GM18867 (cell line): ENCODE results near the gene HECW1.
A peak's percentile ranks its signal among the peaks of the same experiment; 100 is the strongest.

Experiments used
- ATAC-seq: cut with Tn5 transposase; IDR thresholded peaks from one replicate; pipeline ENCODE4 v1.9.1; 2021; ENCODE audit warnings: mild to moderate bottlenecking, moderate library complexity; ENCODE audit not compliant: unreplicated experiment

Gene HECW1

GRCh38 chr7:43248961-43249822 is 136.7 kb downstream of the HECW1 start:
- ATAC-seq = no peak

- no peak for ATAC-seq
These were observed 137.3 kb downstream of the HECW1 start for GRCh38 chr7:43249823-43250145.

- peak; percentile 93 for ATAC-seq
These were observed 148.8 kb downstream of the HECW1 start for GRCh38 chr7:43260980-43261878.

- no peak for ATAC-seq
These were observed 152.7 kb downstream of the HECW1 start for GRCh38 chr7:43265139-43265538.

GRCh38 chr7:43273939-43274719 is 161.7 kb downstream of the HECW1 start:
- ATAC-seq = no peak

GRCh38 chr7:43274752-43275151 is 162.3 kb downstream of the HECW1 start:
- no peak for ATAC-seq

- ATAC-seq = no peak
These were observed 164.1 kb downstream of the HECW1 start for GRCh38 chr7:43276547-43276946.

- ATAC-seq = no peak
These were observed 165.7 kb downstream of the HECW1 start for GRCh38 chr7:43278088-43278644.

GRCh38 chr7:43281268-43281667 is 168.8 kb downstream of the HECW1 start:
- ATAC-seq = no peak

GRCh38 chr7:43283706-43284105 is 171.3 kb downstream of the HECW1 start:
- no peak for ATAC-seq

GRCh38 chr7:43289826-43290225 is 177.4 kb downstream of the HECW1 start:
- ATAC-seq = no peak

GRCh38 chr7:43290978-43291377 is 178.5 kb downstream of the HECW1 start:
- ATAC-seq = no peak

GRCh38 chr7:43291789-43292188 is 179.3 kb downstream of the HECW1 start:
- no peak for ATAC-seq

GRCh38 chr7:43292384-43292783 is 179.9 kb downstream of the HECW1 start:
- ATAC-seq = no peak

GRCh38 chr7:43294080-43294630 is 181.7 kb downstream of the HECW1 start:
- ATAC-seq = no peak

GRCh38 chr7:43295429-43295828 is 183.0 kb downstream of the HECW1 start:
- no peak for ATAC-seq

GRCh38 chr7:43296306-43296705 is 183.9 kb downstream of the HECW1 start:
- no peak for ATAC-seq

GRCh38 chr7:43298617-43299016 is 186.2 kb downstream of the HECW1 start:
- no peak for ATAC-seq

- no peak for ATAC-seq
These were observed 187.7 kb downstream of the HECW1 start for GRCh38 chr7:43300121-43300520.

- ATAC-seq = no peak
These were observed 189.8 kb downstream of the HECW1 start for GRCh38 chr7:43302211-43302711.
